Keratinocyte (primary cell): ENCODE results near the gene KCTD2.

Experiments
- CTCF ChIP-seq, 3 experiments: IDR thresholded peaks in 1 of 3; conservative IDR thresholded peaks in 1 of 3; optimal IDR thresholded peaks in 1 of 3; 2 replicates in 2 of 3; 3 replicates in 1 of 3; pipeline versions ENCODE3 to v1.5.1; 2011; ENCODE audit warnings: low read length in 3 of 3, mild to moderate bottlenecking in 3 of 3, moderate library complexity in 2 of 3, control low read depth in 1 of 3, inconsistent platforms in 1 of 3; ENCODE audit not compliant: insufficient read depth in 2 of 3; ENCODE audit errors: extremely low read depth in 1 of 3
- EZH2 ChIP-seq: IDR thresholded peaks from one replicate; pipeline ENCODE4 v1.6.1; 2012; ENCODE audit warnings: inconsistent platforms, mild to moderate bottlenecking, low read length, moderate library complexity

GRCh38 chr17:74999523-74999922 lies 47.5 kb upstream of the KCTD2 start:
- no peak for TF ChIP-seq CTCF (optimal IDR thresholded peaks at IDR 0.05 in 1 of 3, IDR thresholded peaks at IDR 0.05 in 1 of 3, conservative IDR thresholded peaks at IDR 0.05 in 1 of 3; ENCODE audit: extremely low read depth in 1 of 3, insufficient read depth in 2 of 3, low read length in 3 of 3)
- no peak for TF ChIP-seq EZH2
